SKM-1 (cell line): ENCODE data around the gene DHX35.

ENCODE experiments used
- DNase-seq: peaks from one replicate; lab custom pipeline; 2025; ENCODE audit not compliant: unreplicated experiment; lab: John Stamatoyannopoulos, UW

Gene DHX35, protein sequence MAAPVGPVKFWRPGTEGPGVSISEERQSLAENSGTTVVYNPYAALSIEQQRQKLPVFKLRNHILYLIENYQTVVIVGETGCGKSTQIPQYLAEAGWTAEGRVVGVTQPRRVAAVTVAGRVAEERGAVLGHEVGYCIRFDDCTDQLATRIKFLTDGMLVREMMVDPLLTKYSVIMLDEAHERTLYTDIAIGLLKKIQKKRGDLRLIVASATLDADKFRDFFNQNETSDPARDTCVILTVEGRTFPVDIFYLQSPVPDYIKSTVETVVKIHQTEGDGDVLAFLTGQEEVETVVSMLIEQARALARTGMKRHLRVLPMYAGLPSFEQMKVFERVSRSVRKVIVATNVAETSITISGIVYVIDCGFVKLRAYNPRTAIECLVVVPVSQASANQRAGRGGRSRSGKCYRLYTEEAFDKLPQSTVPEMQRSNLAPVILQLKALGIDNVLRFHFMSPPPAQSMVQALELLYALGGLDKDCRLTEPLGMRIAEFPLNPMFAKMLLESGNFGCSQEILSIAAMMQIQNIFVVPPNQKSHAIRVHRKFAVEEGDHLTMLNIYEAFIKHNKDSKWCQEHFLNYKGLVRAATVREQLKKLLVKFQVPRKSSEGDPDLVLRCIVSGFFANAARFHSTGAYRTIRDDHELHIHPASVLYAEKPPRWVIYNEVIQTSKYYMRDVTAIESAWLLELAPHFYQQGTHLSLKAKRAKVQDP

DNA sequence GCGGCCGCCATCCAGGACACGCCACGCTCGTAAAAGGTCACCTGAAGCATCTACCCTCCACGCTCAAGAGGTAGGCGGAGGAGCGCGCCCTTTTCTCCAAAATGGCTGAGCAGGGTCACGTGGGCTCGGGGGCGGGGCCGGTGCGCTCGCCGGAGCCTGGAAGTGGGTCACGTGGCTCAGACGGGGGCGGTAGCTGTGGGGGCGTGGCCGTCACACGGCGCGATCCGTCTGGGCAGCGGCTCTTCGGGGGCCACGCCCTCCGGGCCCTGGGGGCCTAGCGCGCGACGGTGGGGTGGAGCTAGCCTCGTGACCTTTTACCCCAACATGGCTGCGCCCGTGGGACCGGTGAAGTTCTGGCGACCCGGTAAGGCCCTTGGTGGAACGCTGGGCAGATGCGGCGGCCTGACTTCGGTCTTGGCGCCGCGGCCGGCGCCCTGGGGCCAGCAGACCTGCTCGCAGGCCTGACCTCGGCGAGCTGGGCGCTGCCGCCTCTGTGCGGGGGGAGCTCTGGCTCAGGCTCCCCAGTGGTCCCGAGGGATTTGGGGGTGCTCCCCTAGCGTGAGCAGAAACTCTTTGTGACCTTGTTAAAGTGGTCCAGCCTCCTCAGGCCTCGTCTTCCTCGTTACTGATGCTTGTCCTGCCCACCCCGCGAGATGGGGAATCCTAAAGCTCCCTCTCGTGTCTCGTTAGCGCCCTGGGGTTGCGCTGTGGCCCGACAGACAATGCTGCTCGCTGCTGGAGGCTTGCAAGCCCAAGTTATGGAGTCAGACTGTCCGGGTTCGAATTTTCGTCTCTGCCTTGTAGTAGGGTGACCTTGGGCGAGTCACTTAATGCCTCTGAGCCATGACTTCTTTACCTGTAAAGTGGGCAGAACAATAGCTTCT is at the start of gene DHX35:
Gene DHX35, plus strand, starts transcription at position 301 of the 884 bp plus-strand sequence. Its CDS starts 24 bp downstream, at position 325.
- peak; percentile 88 for DNase-seq

DNA sequence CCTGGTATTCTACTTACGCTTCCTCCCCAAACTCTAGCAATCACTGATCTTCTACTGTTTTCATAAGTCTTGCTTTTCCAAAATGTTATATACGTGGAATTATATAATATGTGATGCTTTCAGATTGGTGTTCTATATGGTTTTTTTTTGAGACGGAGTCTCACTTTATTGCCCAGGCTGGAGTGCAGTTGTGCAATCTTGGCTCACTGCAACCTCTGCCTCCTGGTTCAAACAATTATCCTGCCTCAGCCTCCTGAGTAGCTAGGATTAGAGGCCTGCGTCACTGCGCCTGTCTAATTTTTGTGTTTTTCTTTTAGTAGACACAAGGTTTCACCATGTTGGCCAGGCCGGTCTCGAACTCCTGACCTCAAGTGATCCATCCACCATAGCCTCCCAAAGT is 46.8 kb upstream of the DHX35 start:
- no peak for DNase-seq

DNA sequence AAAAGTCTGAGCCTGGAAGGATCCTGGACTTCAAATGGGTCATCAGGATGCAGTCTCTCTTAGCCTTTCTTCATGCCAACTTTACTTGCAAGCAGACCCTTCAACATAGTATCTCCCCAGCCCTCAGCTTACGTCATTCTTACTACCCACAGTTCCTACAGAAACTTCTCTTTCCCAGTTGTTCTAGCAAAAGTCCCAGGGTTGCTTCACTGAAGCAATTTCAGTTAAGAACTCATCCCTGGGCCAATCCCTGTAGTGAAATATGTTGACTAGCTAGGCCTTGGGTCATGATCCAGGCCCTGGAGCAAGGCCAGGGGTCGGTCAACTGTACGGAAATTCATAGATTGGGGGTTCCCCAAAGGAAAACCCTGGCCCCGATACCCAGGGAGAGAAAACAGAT is 44.5 kb upstream of the DHX35 start:
- DNase-seq: no peak

DNA sequence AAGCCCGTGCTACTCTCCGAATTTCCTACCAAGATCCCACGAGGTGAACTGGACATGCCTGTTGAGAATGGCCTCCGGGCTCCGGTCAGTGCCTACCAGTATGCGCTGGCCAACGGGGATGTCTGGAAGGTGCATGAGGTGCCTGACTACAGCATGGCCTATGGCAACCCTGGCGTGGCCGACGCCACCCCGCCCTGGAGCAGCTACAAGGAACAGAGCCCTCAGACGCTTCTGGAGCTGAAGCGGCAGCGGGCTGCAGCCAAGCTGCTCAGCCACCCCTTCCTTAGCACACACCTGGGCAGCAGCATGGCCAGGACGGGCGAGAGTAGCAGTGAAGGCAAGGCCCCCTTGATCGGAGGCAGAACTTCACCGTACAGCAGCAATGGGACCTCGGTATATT is 44.0 kb upstream of the DHX35 start:
- no peak for DNase-seq

DNA sequence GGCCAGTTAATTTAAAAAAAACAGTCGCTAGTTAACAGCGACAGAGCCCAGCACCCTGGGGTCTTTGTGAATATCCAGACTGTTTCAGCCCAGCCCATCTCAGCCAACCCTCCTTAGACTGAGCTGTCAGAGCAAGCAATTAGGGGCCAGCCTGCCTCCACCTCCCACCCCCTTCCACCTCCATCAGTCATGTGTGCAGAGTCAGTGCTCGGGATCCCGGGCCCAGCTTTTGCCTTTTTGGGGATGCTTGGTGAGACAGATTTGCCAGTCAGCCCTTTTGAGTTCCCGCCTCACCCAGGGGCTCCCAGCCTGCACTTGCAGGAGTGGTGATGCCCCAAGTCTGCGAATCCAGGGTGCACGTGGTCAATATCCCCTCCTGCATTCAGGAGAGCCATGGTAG is 42.5 kb upstream of the DHX35 start:
- no peak for DNase-seq

DNA sequence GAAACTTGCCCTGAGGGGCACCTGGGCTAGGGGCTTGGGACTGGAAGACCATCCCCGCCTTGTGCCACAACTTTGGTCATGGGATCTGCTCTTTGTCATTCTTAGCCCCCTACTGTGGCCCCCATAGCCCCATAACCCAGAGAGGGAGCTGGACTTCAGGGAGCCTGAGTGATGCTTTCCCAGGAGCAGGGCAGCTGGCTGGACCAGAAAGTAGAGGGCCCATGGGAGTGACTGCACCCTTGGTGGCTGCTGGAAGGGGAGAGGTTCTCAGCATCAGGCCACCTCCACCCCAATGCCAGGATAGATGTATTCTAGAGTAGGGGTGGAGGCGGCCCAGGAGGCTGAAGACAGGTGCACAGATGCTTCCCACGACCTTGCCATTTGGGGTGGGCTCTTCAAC is 41.7 kb upstream of the DHX35 start:
- DNase-seq: no peak

DNA sequence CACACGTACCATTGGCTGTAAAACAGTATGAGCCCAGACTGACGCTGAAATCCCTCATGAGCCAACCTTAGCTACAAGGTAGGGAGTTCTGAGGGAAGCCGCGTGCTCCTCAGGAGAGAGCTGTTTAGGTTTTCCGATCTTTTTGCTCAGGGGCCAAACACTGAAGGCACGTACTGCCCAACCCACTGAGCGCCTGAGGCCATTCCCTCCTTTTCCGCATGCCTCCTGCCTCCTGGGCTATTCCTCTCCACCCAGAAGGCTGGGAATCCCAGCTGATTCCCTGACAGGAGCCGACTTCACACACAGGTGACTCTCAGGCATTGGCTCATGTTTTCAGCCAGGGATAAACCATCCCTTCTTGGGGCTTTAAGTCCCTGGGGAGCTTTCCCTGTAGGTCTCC is 41.3 kb upstream of the DHX35 start:
- DNase-seq: no peak

DNA sequence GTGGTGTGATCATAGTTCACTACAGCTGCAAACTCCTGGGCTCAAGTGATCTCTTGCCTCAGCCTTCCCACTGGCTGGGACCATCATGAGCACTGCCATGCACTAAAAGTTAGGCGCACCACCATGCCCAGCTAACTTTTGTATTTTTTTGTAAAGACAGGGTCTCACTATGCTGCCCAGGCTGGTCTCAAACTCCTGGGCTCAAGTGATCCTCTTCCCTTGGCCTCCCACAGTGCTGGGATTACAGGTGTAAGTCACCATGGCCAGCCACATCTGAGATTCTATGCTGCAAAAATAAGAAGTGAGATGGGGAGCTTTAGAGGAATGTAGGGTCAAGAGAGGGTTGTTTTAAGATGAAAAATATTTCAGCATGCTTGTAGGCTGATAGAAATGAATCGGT is 37.4 kb upstream of the DHX35 start:
- no peak for DNase-seq

DNA sequence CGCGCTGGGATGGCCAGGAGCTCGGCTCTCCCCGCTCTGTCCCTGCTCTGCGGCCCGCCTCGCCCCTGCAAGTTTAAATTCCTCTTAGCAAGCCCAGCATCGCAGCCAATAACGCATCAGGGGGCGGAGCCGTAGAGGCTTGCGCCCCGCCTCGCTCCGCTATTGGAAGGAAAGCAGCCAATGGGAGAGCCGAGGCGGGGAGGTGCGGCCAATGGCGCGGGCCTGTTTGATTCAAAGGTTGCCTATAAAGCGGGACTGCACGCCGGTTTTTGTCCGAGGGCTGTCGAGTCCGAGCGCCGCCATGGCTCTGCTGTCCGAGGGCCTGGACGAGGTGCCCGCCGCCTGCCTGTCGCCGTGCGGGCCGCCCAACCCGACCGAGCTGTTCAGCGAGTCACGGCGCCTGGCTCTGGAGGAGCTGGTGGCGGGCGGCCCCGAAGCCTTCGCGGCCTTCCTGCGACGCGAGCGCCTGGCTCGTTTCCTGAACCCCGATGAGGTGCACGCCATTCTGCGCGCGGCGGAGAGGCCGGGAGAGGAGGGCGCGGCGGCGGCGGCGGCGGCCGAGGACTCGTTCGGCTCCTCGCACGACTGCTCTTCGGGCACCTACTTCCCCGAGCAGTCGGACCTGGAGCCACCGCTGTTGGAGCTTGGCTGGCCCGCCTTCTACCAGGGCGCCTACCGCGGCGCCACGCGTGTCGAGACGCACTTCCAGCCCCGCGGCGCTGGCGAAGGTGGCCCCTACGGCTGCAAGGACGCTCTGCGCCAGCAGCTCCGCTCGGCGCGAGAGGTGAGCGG is 35.8 kb upstream of the DHX35 start, which contains the start of gene FAM83D:
Gene FAM83D, plus strand, starts transcription at position 276 of the 792 bp plus-strand sequence. Its CDS starts 26 bp downstream, at position 302.
- DNase-seq: peak; percentile 93

DNA sequence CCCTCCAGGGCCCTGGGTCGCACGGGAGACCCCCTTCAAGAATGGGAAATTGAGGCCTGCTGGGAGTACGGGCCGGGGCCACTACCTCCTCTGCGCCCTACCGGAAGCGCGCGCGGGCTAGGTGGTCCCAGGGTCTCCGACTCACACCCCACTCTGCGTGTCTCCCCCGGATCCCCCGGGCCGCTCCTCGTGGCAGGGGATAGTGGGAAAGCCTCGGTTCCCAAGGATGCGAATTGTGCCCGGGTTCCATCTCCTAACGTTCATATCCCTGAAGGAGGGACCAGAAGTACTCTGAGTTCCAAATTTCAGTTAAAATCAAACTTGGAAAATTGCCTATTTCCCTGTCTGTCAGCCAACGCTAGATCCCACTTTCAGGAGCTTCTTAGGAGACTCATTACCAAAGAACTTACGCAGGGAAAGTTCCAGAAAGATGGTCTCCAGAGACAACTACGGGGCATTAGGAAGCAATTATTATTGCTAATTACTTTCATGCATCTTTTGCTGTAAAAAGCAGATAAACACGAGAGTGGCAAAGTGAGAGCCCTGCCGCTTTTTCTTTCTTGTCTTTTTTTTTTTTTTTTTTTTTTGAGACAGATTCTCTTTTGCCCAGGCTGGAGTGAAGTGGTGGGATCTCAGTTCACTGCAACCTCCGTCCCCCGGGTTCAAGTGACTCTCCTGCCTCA is 35.1 kb upstream of the DHX35 start:
- no peak for DNase-seq

DNA sequence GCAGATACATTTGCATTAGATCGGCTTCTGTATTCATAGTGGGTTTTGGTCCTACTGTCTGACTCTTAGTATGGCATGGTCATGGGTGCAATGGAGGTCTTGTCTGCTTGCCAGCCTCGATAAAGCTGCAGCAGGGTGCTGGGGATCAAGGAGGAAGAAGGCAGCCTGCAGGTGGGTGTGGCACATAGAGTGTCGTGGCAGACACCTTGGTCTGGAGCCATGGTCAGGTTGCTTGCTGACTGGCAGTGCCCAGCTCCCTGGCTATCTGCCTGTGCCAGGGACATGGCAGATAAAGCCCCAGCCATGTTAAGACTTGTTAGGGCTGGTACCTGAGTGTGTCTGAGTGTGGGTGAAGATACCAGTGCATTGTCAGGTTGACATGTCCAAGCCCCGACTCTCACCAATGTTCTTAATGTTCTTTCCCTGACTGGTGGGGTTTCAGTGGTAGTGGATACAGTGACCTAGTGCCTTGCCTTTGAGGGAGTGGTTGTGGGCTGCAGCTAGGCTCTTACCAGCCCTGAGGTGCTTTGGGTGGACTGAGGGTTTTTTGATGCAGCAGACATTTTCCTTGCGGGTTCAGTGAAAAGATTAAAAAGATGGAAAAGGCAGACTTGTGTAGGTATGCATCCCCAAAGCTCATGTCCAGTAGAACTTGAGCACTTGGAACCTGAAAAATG is 34.1 kb upstream of the DHX35 start:
- no peak for DNase-seq

DNA sequence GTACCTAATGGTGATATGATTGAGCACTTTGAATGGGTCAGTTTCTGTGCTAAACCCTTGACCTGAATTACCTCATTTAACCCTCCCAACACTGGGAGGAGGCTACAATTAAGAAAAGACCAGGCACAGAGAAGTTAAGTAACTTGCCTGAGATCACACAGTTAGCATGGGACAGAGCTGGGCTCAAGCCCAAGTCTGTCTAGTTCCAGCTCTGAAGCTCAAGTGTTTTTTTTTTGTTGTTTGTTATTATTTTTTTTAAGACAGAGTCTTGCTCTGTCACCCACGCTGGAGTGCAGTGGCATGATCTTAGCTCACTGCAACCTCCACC is 31.9 kb upstream of the DHX35 start:
- no peak for DNase-seq

DNA sequence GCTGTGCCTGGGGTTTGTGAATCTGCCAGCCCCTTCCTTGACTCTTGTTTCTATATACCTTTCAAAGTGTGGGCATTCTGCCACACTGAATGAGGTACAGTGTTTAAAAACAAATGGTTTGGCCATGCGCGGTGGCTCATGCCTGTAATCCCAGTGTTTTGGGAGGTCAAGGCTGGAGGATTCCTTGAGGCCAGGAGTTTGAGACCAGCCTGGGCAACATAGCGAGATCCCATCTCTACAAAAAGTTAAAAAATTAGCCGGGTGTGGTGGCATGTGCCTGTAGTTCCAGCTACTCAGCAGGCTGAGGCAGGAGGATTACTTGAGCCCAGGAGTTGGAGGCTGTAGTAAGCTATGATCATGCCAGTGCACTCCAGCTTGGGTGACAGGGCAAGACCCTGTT is 30.2 kb upstream of the DHX35 start:
- no peak for DNase-seq

DNA sequence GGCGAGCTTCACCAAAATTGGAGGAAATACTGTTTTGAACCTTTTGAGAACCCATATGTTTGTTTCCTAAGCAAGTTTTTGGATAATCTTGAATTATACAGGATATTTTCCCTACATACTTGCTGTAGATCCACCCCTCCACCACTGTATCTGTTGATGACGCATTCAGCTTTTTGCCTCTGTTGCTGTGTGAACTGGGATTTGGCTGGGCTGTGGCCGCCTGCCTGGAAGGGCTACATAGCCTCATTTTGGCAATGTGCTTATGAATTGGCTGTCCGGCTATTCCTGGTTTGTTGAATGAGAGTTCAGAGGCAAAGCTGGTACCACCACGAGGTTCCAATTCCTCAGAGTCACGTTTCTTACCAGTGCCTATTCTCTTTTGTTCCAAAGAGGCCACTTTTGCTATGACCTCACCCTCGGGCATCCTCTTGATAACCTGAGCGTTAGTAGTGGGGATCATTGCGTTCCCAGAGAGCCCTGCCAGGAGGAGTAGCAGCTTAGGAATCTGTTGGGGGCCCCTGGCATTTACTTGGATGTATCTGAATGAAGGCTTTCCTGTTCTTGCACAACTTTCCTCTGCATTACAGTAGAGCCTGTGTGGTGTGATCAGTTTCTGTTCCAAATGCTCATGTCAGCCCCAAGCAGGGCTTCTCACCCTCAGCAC is 29.6 kb upstream of the DHX35 start:
- no peak for DNase-seq

DNA sequence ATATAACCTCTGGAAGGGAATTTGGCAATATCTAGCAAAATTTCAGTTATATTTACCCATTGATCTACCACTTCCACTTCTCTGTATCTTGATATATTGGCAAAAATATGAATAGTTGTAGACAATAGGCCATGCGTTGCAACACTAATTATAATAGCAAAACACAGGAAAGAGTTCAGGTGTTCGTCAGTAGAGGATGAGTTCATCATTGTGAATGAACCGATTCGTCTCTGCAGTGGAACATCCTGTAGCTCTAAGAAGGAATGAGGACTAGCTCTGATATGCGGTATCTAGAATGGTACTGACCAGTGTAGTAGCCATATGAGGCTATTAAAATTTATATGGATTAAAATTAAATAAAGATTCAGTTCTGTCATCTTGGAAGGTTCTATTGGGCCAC is 27.6 kb upstream of the DHX35 start:
- no peak for DNase-seq

DNA sequence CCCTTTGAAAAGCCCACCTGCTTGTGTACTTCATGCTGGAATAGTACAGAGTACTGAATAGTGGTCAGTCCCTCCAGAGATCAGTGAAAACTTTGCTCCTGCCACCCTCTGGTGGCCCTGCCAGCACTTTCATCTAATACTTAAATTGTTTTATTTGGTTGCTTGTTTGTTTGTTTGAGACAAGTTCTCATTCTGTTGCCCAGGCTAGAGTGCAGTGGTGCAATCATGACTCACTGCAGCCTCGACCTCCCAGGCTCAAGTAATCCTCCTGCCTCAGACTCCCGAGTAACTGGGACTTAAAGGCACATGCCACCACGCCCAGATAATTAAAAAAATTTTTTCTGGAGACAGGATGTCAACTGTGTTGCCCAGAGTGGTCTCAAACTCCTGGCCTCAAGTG is 26.9 kb upstream of the DHX35 start:
- DNase-seq: peak; percentile 1

DNA sequence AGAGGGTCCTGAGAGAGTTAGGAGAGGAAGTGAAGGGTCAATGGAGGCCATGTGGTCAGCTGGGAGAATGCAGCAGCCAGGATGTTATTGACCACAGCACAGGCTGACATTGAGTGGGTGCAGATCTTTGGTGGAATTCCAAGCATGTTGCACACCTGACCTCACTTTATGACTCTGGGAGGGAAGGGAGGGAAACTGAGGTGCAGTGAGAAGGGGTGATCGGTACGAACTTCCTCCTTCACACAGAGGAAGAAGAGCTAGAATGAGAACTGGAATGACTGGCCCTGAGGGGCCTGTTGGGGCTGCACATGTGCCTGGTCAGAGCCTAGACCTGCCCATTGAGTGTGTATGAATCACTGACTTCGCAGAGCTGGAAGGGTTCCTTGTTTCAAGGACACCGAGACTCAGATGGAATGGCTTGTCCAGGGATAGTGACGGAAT is 26.2 kb upstream of the DHX35 start:
- no peak for DNase-seq

DNA sequence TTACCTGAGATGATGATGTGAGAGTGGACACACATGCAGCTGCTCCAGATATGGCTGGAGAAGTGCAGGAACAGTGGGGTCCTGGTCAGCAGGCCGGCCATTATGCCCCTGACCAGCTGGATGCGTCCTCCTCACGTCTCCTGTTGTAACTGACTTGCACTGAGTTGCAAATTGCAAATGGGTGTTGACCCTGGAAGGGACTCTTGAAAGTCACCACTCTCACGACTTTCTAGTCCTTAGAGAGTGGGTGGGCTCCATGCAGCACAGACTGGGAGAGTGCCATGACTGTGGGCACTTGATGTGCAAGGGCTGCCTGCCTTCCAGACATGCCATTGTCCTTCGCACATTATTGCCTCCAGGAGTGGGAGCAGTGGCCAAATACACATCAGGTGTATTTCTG is 25.1 kb upstream of the DHX35 start:
- DNase-seq: no peak

DNA sequence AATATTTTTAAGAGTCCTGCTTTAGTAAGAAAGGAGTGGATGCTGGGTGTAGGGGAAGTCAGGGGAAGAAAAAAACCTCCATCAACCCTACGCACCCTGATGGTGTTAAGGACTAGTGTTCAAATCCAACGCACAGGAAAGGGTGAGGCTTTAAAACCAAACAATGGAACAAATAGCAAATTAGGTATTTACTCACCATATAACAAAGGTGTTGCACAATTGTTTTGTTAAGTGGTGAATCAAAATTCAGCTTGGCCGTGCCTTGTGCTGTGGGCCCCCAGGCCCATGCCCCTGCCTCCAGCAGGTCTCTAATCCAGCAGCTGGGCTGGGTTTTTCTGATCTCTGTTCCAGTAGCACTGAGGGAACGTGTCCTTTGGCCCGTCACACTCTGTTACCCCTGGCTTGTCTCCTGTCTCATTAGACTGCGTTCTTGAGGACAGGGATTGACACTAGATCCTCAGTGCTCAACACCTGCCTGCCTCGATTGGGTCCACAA is 24.1 kb upstream of the DHX35 start:
- no peak for DNase-seq
